A375 (cell line): ENCODE data around the gene QDPR. TPM values are rescaled to one million over a fixed set of nuclear protein-coding genes. Genes with fewer than 3 reads are reported as not detected.

Source experiments
- total RNA-seq: library from RNA; depleted of rRNA; stranded (reverse); fragments of >200 nt; shearing (Covaris generic); gene quantifications from 2 replicates; pipeline ENCODE4 v1.2.3, GENCODE V29; 2014; rRNA removed

QDPR gene
- 28.5 and 30.9 TPM in 2 replicates for total RNA-seq

DNA sequence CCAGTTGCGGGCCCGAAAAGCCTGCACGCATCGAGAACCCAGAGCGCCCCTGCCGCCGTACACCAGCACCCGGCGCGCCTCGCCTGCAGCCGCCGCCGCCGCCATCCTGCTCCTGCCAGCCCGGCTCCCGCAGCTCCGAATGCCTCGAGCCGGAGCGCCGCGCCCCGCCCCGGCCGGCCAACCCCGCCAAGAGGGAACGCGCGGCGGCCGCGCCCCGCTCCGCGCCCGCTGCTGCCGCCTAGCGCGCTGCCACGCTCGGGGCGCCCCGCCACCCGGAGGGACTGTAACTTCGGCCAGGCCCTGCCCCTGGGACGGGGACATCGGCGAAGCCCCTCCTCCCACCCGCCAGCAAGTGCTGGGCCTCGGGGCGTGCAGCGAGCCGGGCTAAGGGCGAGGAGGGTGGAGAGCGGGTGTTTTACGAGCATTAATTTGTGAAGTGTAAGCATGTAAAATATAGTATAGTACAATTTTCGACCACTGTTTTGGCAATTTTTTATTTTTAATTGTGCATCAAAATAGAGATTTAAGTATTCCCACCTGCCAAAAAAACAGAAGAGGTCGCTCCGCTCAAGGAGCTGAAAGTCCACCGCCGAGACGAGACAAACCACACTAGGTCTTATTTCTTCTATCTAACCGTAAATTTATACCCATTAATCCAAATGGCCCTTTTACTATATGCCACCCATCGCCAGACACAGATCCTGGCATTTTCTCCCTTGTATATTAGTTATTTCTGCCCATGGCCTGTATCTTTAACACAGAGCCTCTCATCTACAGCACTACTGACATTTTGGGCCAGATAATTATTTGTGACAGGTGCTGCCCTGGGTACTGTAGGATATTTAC lies at the start of gene QDPR:
Gene QDPR (minus strand): TSS at position 141 of the 846 bp plus-strand sequence. CDS start 36 bp downstream, at position 105.

GRCh38 chr4:17514865-17515264 lies 3.0 kb upstream of the QDPR start, which contains the start of gene CLRN2:
CLRN2 (plus strand) TSS chr4:17515165; CDS start chr4:17515267, 102 bp downstream.

Other genes starting within 250 kb of the QDPR start
- not detected in 2 replicates for gene CLRN2, start 3.1 kb upstream of the QDPR start, total RNA-seq
- 63.7 and 88.0 TPM in 2 replicates for gene LAP3, start 65.1 kb upstream of the QDPR start, total RNA-seq
- gene MED28, start 102.6 kb upstream of the QDPR start, total RNA-seq: 7.4 and 10.4 TPM in 2 replicates